Measurements from ENCODE around the gene RNF115.

DNA sequence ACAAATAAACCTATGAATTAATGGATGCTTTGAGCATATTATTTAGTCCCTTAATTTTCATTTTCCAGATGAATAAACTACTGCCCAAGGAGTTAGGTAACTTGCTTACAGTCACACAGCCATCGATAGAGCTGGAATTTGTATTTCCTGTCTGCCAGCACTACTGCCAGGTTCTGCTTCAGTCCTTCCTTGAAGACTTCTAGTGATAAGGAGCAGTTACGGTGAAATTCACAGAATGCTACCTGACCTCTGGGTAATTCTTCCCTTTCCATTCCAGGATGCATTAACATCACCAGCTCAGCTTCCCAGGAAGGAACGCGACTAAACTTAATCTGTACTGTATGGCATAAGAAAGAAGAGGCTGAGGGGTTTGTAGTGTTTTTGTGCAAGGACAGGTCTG lies 93.4 kb downstream of the RNF115 start:
- no peak for TF ChIP-seq POLR2AphosphoS5 (IDR thresholded peaks at IDR 0.05)
- no peak for TF ChIP-seq POLR2A (IDR thresholded peaks at IDR 0.05)
- TF ChIP-seq, protein P1, sequence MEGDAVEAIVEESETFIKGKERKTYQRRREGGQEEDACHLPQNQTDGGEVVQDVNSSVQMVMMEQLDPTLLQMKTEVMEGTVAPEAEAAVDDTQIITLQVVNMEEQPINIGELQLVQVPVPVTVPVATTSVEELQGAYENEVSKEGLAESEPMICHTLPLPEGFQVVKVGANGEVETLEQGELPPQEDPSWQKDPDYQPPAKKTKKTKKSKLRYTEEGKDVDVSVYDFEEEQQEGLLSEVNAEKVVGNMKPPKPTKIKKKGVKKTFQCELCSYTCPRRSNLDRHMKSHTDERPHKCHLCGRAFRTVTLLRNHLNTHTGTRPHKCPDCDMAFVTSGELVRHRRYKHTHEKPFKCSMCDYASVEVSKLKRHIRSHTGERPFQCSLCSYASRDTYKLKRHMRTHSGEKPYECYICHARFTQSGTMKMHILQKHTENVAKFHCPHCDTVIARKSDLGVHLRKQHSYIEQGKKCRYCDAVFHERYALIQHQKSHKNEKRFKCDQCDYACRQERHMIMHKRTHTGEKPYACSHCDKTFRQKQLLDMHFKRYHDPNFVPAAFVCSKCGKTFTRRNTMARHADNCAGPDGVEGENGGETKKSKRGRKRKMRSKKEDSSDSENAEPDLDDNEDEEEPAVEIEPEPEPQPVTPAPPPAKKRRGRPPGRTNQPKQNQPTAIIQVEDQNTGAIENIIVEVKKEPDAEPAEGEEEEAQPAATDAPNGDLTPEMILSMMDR (IDR thresholded peaks at IDR 0.05), result no peak
- TF ChIP-seq EP300 (IDR thresholded peaks at IDR 0.05), result no peak

Data from gastroesophageal sphincter (tissue), 3 donors.